Measurements from ENCODE around the gene CLDN5. TPM values are rescaled to one million over a fixed set of nuclear protein-coding genes. Genes with fewer than 3 reads are reported as not detected.
A peak's percentile ranks its signal among the peaks of the same experiment; 100 is the strongest.

Gene CLDN5
- total and polyA plus RNA-seq, 2 of the 8 experiments (the other 6 are each of a cell fraction or from before 2014, with no cell fraction given), result 1.2 to 1.6 TPM

DNA sequence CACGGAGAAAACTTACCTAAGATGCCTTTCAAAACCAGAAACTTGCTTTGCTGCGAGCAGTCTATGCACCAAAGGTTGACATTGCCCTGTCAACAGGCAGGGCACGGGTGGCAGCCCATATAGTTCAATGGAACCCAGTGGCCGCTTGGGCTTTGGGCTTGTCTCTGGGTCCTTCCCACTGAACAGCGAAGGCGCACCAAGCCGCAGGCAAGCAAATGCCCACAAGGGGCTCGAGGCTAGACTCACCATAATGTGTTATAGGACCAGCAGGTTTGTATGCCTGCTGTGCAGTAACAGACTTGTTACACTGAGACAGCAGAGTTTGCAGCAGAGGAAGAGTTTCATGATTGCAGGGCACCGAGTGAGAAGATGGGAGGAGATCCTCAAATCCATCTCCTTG is 20.3 kb downstream of the CLDN5 start:
- H2BK120ac ChIP-seq (replicated peaks; ENCODE audit: low read depth, low read length), result no peak overlapping the region
- H3K4ac ChIP-seq (replicated peaks; ENCODE audit: insufficient read length, low read depth, low read length), result no peak overlapping the region
- no peak overlapping the region for H3K23ac ChIP-seq (ENCODE audit: insufficient read length)
- CTCF ChIA-PET (ENCODE audit: partially characterized antibody), result interaction anchor here (0.8 to 1.4 kb wide), 3 partner anchors 70 to 144 kb away, joined by 3 to 4 read pairs (median 3); no protein-coding TSS in a partner anchor
- no peaks in the 10 kb centered on the region for H3K79me2 ChIP-seq (ENCODE audit: control insufficient read depth in 1 of 2, insufficient read depth in 2 of 2, low read length in 2 of 2)
- DNase-seq (ENCODE audit: low read depth in 1 of 2, low spot score in 2 of 2) (no peak), FAIRE-seq (no peak)
- POLR2A ChIA-PET (ENCODE audit: partially characterized antibody), result interaction anchor here (0.9 to 1.7 kb wide), 6 partner anchors 11 to 126 kb away, joined by 3 to 5 read pairs (median 3); partner anchors contain the start of gene UFD1
- no peak overlapping the region for H3K4me3 ChIP-seq (ENCODE audit: extremely low read depth in 1 of 4, insufficient read depth in 2 of 4, low read depth in 3 of 4, low read length in 4 of 4)
- no peak overlapping the region for H3K27ac ChIP-seq (ENCODE audit: low read depth, low read length)
- H3K14ac ChIP-seq (ENCODE audit: insufficient read length), result no peak overlapping the region
- no peak overlapping the region for H3K9ac ChIP-seq (replicated peaks in 1 of 4; ENCODE audit: extremely low read depth in 1 of 4, low read depth in 3 of 4, low read length in 3 of 4)
- no peak overlapping the region for H2AFZ ChIP-seq (ENCODE audit: low read length)
- H3K27me3 ChIP-seq (replicated peaks in 1 of 4; ENCODE audit: control insufficient read depth in 3 of 4, extremely low read depth in 1 of 4, insufficient read depth in 3 of 4, low read length in 3 of 4), result no peaks in the 10 kb centered on the region
- no peak overlapping the region for H2BK5ac ChIP-seq (ENCODE audit: low read depth, low read length)
- H3K9me3 ChIP-seq (ENCODE audit: insufficient read depth in 2 of 2, low read depth in 1 of 2, low read length in 1 of 2), result no peaks in the 10 kb centered on the region
- no peaks in the 10 kb centered on the region for H3K23me2 ChIP-seq (ENCODE audit: low read depth, low read length)
- H4K20me1 ChIP-seq (replicated peaks in 1 of 2; ENCODE audit: control insufficient read depth in 1 of 2, insufficient read depth in 2 of 2, low read length in 2 of 2), result peaks cover 0 to 7% of the 10 kb centered on the region in 2 experiments
- no peaks in the 10 kb centered on the region; a peak in 3 of 7 replicates for H3K4me1 ChIP-seq (replicated peaks in 1 of 4; ENCODE audit: control insufficient read depth in 3 of 4, insufficient read depth in 4 of 4, low read length in 3 of 4)
- no peak overlapping the region for H3K18ac ChIP-seq (ENCODE audit: extremely low read depth, low read length)
- H4K8ac ChIP-seq (ENCODE audit: extremely low read depth, insufficient read depth, low read length), result no peak overlapping the region
- no peak overlapping the region for H2AK5ac ChIP-seq (ENCODE audit: low read depth, low read length)
- TF ChIP-seq SP4 (IDR thresholded peaks at IDR 0.05; ENCODE audit: low read length) (no peak), KDM1A (IDR thresholded peaks at IDR 0.05; ENCODE audit: borderline replicate concordance, low read length) (no peak), KDM5A (IDR thresholded peaks at IDR 0.05; ENCODE audit: low read length) (no peak), BRCA1 (IDR thresholded peaks at IDR 0.05; ENCODE audit: low read depth, low read length) (no peak), BCL11A (IDR thresholded peaks at IDR 0.05; ENCODE audit: low read depth in 2 of 2, low read length in 2 of 2) (no peak), RAD21 (IDR thresholded peaks at IDR 0.05 in 1 of 2, conservative IDR thresholded peaks at IDR 0.05 in 1 of 2; ENCODE audit: low read depth in 2 of 2, low read length in 2 of 2) (peak in 1 of 2 experiments; percentile 23; a peak in 2 of 4 replicates), SIX5 (IDR thresholded peaks at IDR 0.05; ENCODE audit: low read depth, low read length) (no peak), SIRT6 (IDR thresholded peaks at IDR 0.05; ENCODE audit: low read length) (no peak)
- TF ChIP-seq, protein P1, sequence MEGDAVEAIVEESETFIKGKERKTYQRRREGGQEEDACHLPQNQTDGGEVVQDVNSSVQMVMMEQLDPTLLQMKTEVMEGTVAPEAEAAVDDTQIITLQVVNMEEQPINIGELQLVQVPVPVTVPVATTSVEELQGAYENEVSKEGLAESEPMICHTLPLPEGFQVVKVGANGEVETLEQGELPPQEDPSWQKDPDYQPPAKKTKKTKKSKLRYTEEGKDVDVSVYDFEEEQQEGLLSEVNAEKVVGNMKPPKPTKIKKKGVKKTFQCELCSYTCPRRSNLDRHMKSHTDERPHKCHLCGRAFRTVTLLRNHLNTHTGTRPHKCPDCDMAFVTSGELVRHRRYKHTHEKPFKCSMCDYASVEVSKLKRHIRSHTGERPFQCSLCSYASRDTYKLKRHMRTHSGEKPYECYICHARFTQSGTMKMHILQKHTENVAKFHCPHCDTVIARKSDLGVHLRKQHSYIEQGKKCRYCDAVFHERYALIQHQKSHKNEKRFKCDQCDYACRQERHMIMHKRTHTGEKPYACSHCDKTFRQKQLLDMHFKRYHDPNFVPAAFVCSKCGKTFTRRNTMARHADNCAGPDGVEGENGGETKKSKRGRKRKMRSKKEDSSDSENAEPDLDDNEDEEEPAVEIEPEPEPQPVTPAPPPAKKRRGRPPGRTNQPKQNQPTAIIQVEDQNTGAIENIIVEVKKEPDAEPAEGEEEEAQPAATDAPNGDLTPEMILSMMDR (IDR thresholded peaks at IDR 0.05; ENCODE audit: control extremely low read depth in 1 of 3, insufficient read depth in 1 of 3, low read depth in 1 of 3, low read length in 3 of 3), result peak; percentile 31 to 52 (median 49); a peak in 3 of 4 replicates
- H2BK20ac ChIP-seq (ENCODE audit: low read length), result no peak overlapping the region
- H4K5ac ChIP-seq (ENCODE audit: insufficient read length, low read depth, low read length), result no peak overlapping the region
- H3K4me2 ChIP-seq (ENCODE audit: insufficient read depth in 1 of 2, low read depth in 2 of 2, low read length in 2 of 2), result no peak overlapping the region
- H3K56ac ChIP-seq (replicated peaks; ENCODE audit: insufficient read length, low read depth, low read length), result no peak overlapping the region
- H2BK15ac ChIP-seq (ENCODE audit: low read length), result no peak overlapping the region
- peaks cover 5 to 27% (median 16%) of the 10 kb centered on the region in 4 experiments; a peak in 6 of 8 replicates for H3K36me3 ChIP-seq (ENCODE audit: control insufficient read depth in 2 of 4, insufficient read depth in 4 of 4, low read length in 3 of 4)
- 89% methylated on average over 9 of the region's 9 CpGs; no CpG with 5 or more reads in 1 of the 2 experiments for WGBS, 2 experiments (ENCODE audit: extremely low coverage in 1 of 2, insufficient coverage in 1 of 2, insufficient read length in 1 of 2, insufficient replicate concordance in 2 of 2, low coverage in 1 of 2, low lambda C conversion rate in 2 of 2, missing lambda C conversion rate in 1 of 2)
- no peak overlapping the region for H4K91ac ChIP-seq (replicated peaks; ENCODE audit: insufficient read length, low read length)
- no peaks in the 10 kb centered on the region for H3K79me1 ChIP-seq (ENCODE audit: low read depth, low read length)
- no peak overlapping the region for H2BK12ac ChIP-seq (ENCODE audit: low read depth, low read length)

Data from H1 (cell line).